SK-N-MC (cell line): ENCODE measurements around the gene PROSER3.

Experiments used
- EZH2 ChIP-seq: fragments of 200-600 bp; sonication (generic); IDR thresholded peaks from one replicate; pipeline ENCODE4 v1.6.1; 2017; ENCODE audit warnings: antibody characterized with exemption
- FOXP2 ChIP-seq: optimal IDR thresholded peaks from 2 replicates; pipeline ENCODE3; 2011; ENCODE audit warnings: mild to moderate bottlenecking, moderate library complexity; ENCODE audit not compliant: insufficient read depth; ENCODE audit errors: extremely low read length, control extremely low read depth
- POLR2AphosphoS5 ChIP-seq: IDR thresholded peaks from 2 replicates; pipeline ENCODE4 v1.6.1; 2012; ENCODE audit warnings: mild to moderate bottlenecking, low read depth, low read length, borderline replicate concordance

DNA sequence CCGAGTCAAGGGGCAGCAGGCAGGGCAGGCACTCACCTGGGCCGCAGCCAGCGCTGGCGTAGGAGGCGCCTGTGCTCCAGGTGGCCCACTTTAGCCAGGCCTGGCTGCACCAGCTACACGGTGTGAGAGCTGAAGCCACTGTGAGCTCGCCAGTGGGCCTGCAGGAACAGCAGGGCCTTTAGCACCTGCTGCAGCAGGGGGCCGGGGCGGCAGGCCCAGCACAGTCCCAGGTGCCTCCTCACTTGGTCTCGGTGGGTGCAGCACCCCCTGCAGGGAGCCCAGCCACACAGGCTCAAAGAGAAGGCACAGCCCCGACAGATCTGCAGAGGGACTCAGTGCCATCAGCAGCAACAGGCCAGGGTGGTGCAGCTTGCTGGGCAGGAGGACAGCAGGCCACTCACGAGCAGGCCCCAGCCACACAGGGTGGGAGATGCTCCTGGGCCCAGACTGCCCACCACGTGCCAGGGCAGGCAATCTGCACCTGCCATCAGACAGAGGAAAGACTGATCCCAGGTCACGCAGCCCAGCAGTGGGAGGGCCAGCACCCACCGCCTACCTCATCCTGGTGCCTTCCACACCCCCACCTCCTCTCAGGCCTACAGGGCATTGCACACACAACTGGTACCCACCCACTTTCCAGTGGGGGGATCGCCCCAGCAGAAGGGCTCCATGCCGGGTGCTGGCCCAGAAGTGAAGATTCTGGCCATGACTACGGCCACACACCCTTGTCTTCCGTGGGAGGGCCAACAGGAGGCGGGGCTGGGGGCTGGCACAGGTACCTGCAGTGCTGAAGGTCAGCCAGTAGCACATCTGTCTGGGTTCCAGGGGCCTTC, 33.2 kb downstream of the PROSER3 start:
- TF ChIP-seq POLR2AphosphoS5, result no peak
- TF ChIP-seq EZH2, result no peak
- TF ChIP-seq FOXP2, result no peak
